ENCODE measurements around the gene TVP23C. TPM values are rescaled to one million over a fixed set of nuclear protein-coding genes. Genes with fewer than 3 reads are reported as not detected.

TVP23C gene
- total RNA-seq, 1 experiment from 2014 or later: 16.9 TPM

GRCh38 chr17:15494821-15495220 is 68.5 kb downstream of the TVP23C start:
- no peak overlapping the region for H3K4me3 Mint-ChIP-seq
- Histone ChIP-seq H3K4ac (ENCODE audit: low read depth, low read length) (no peak overlapping the region), H2BK20ac (ENCODE audit: low read depth, low read length, poor library complexity, severe bottlenecking) (no peak overlapping the region), H2AK5ac (ENCODE audit: insufficient read length, low read length) (no peak overlapping the region), H3K9ac (ENCODE audit: extremely low read depth, insufficient read length, low read length) (no peak overlapping the region), H3K27ac (ENCODE audit: insufficient read length, low read depth, low read length) (no peak overlapping the region), H3K56ac (ENCODE audit: insufficient read length, low read depth, low read length) (no peak overlapping the region), H2AFZ (ENCODE audit: low read length) (no peak overlapping the region), H3K18ac (ENCODE audit: insufficient read length, low read depth, low read length) (no peak overlapping the region), H3K23ac (ENCODE audit: insufficient read length, low read depth, low read length) (no peak overlapping the region), H3K4me2 (ENCODE audit: insufficient read depth, insufficient read length, low read length) (no peak overlapping the region), H2BK15ac (ENCODE audit: low read depth, low read length) (no peak overlapping the region), H3K4me1 (ENCODE audit: insufficient read depth, low read length) (peaks cover 6% of the 10 kb centered on the region; the same call in 1 of the 2 replicates), H4K8ac (replicated peaks; ENCODE audit: insufficient read length, low read depth, low read length) (no peak overlapping the region), H3K79me1 (ENCODE audit: insufficient read depth, low read depth, low read length, poor library complexity, severe bottlenecking) (no peaks in the 10 kb centered on the region), H4K91ac (ENCODE audit: insufficient read length, low read depth, low read length) (no peak overlapping the region), H4K20me1 (ENCODE audit: control insufficient read depth, insufficient read depth, insufficient read length) (no peaks in the 10 kb centered on the region), H2BK120ac (ENCODE audit: low read depth, low read length, poor library complexity, severe bottlenecking) (no peak overlapping the region), H2BK12ac (ENCODE audit: insufficient read length, low read depth, low read length) (no peak overlapping the region), H3K79me2 (ENCODE audit: insufficient read depth, low read length) (no peaks in the 10 kb centered on the region), H3K9me3 (ENCODE audit: control insufficient read depth, low read depth, low read length) (no peaks in the 10 kb centered on the region), H4K5ac (ENCODE audit: insufficient read length, low read depth, low read length) (no peak overlapping the region), H2BK5ac (ENCODE audit: insufficient read length, low read length) (no peak overlapping the region), H3K23me2 (ENCODE audit: insufficient read length, low read depth, low read length, poor library complexity, severe bottlenecking) (no peaks in the 10 kb centered on the region), H3T11ph (ENCODE audit: low read length) (no peak overlapping the region), H3K14ac (ENCODE audit: insufficient read depth, low read length) (no peak overlapping the region), H3K27me3 (ENCODE audit: insufficient read depth, low read length) (no peaks in the 10 kb centered on the region)
- H3K27me3 Mint-ChIP-seq (ENCODE audit: low read depth): no peaks in the 10 kb centered on the region
- H3K9me3 Mint-ChIP-seq: peaks cover 0 to 4% of the 10 kb centered on the region in 2 experiments; a peak in 3 of 5 replicates
- no peak for DNase-seq
- no peak for TF ChIP-seq CTCF (conservative IDR thresholded peaks at IDR 0.05)
- peaks cover 27 to 53% (median 30%) of the 10 kb centered on the region in 3 experiments for H3K36me3 Mint-ChIP-seq (ENCODE audit: insufficient read depth in 1 of 3, low read depth in 3 of 3)
- H3K27ac Mint-ChIP-seq: no peak overlapping the region
- H3K4me1 Mint-ChIP-seq: peaks cover 26 to 32% of the 10 kb centered on the region in 2 experiments

All from H9 (cell line).